ENCODE data around the gene FOXG1.
A peak's percentile ranks its signal among the peaks of the same experiment; 100 is the strongest.

FOXG1 gene

GRCh38 chr14:28766469-28766955 is at the start of gene FOXG1:
FOXG1 (plus strand) TSS chr14:28766787; CDS start chr14:28767280, 493 bp downstream.
- no peak for DNase-seq

- DNase-seq: no peak
These were observed 47.5 kb upstream of the FOXG1 start for GRCh38 chr14:28719130-28719529.

- no peak for DNase-seq
These were observed 35.2 kb upstream of the FOXG1 start for GRCh38 chr14:28731358-28731757.

- DNase-seq: no peak
These were observed 24.3 kb upstream of the FOXG1 start for GRCh38 chr14:28742171-28742846.

GRCh38 chr14:28744126-28744525 is 22.5 kb upstream of the FOXG1 start:
- no peak for DNase-seq

- no peak for DNase-seq
These were observed 21.4 kb upstream of the FOXG1 start for GRCh38 chr14:28745176-28745575.

GRCh38 chr14:28746247-28746646 is 20.3 kb upstream of the FOXG1 start:
- no peak for DNase-seq

- DNase-seq: peak; percentile 45
These were observed 15.0 kb upstream of the FOXG1 start for GRCh38 chr14:28751467-28752058.

- peak; percentile 55 for DNase-seq
These were observed 12.2 kb upstream of the FOXG1 start for GRCh38 chr14:28754209-28754985.

GRCh38 chr14:28755198-28755815 is 11.3 kb upstream of the FOXG1 start:
- DNase-seq: no peak

- DNase-seq: no peak
These were observed 10.7 kb upstream of the FOXG1 start for GRCh38 chr14:28755884-28756268.

- DNase-seq: no peak
These were observed 10.2 kb upstream of the FOXG1 start for GRCh38 chr14:28756269-28756883.

GRCh38 chr14:28756884-28757570 is 9.6 kb upstream of the FOXG1 start:
- peak; percentile 48 for DNase-seq

- no peak for DNase-seq
These were observed 8.8 kb upstream of the FOXG1 start for GRCh38 chr14:28757786-28758185.

GRCh38 chr14:28758253-28758884 is 8.2 kb upstream of the FOXG1 start:
- no peak for DNase-seq

- no peak for DNase-seq
These were observed 7.5 kb upstream of the FOXG1 start for GRCh38 chr14:28758885-28759652.

- no peak for DNase-seq
These were observed 6.8 kb upstream of the FOXG1 start for GRCh38 chr14:28759653-28760313.

- no peak for DNase-seq
These were observed 6.1 kb upstream of the FOXG1 start for GRCh38 chr14:28760431-28760996.

GRCh38 chr14:28761438-28762291 is 4.9 kb upstream of the FOXG1 start:
- no peak for DNase-seq

All from right forelimb (tissue), 1 donor.